KG1 (cell line): Measurements from ENCODE around the gene TBR1.

Experiments
- DNase-seq: peaks from one replicate; lab custom pipeline; 2025; lab: John Stamatoyannopoulos, UW

Gene TBR1

DNA sequence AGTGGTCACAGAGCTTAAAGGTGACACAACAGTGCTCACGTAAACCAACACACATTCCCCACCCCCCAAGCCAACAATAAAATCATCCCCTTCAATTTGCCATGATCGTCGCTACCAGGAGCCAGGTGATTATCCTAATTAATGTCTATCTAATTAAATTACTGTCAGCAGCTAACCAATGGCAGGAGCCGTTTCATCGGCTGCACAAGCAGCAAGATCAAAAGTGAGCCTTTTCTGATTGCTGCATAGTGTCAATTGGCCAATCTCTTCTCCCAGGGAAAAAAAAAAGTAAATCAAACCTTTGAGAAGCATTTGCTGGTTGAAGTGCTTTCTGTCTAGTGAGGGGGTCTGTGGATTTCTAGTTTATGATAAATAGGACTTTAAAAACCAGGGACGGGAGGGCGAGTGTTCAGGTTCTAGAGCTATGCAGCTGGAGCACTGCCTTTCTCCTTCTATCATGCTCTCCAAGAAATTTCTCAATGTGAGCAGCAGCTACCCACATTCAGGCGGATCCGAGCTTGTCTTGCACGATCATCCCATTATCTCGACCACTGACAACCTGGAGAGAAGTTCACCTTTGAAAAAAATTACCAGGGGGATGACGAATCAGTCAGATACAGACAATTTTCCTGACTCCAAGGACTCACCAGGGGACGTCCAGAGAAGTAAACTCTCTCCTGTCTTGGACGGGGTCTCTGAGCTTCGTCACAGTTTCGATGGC, at the start of gene TBR1:
Gene TBR1, plus strand, starts transcription at position 311 of the 721 bp plus-strand sequence. Its CDS starts 114 bp downstream, at position 425.
- DNase-seq: no peak

DNA sequence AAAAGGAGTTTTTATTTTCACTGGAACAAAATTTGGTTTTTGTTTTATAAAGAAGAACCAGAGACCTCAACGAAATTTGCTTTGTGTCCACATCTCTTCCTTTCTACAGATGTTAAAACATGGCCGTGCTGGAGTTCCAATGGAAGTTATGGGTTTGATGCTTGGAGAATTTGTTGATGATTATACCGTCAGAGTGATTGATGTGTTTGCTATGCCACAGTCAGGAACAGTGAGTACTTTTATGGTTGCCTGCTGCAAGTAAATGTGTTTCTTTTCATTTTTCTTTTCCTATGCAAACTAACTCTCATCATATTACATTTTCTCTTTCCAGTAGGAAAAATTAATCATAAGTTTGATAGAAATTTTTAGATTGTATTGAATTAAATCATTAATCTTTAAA, 48.4 kb upstream of the TBR1 start:
- DNase-seq: no peak

- DNase-seq: no peak
Measured at GRCh38 chr2:161369311-161369710, 46.8 kb upstream of the TBR1 start.

- no peak for DNase-seq
Measured at GRCh38 chr2:161370981-161371380, 45.1 kb upstream of the TBR1 start.

- no peak for DNase-seq
Measured at GRCh38 chr2:161371869-161372268, 44.2 kb upstream of the TBR1 start.

DNA sequence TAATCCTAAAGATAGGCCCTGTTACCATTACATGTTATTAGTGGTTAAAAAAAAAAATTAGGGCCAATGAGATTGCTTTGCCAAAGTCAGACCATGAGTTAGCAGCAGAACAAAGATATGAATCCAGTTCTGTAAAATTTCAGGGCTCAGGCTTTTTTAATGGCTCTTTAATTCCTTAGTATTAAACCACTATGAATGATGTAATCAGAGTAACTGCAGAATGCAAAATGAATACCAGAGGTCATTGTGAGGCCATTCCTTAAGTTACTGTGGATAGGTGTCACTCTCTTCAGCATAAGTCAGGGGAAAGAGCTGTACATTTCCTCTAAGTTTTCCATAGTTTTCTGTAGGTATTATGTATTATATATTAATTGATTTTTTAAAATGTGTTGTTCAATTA, 42.2 kb upstream of the TBR1 start:
- DNase-seq: no peak

GRCh38 chr2:161374446-161374845, 41.7 kb upstream of the TBR1 start:
- DNase-seq: no peak

DNA sequence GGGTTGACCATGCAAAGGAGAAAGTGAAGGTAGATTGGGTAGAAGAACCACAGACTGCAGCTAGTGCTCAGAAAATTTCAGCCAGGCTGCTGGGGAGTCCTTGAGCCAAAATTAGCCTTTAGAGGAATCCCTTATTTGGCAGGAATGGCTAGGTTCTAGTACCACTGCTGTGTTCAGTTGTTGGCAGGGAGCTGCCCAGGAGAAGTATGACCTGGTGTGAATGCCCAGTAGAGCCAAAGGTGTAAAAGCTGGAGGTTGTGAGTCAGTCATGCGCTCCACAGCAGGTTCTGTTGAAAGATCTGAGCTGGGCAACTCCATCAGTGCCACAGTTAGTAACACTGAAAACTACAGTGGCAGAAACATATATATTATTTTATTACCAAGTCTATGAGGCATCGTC, 36.4 kb upstream of the TBR1 start:
- no peak for DNase-seq

DNA sequence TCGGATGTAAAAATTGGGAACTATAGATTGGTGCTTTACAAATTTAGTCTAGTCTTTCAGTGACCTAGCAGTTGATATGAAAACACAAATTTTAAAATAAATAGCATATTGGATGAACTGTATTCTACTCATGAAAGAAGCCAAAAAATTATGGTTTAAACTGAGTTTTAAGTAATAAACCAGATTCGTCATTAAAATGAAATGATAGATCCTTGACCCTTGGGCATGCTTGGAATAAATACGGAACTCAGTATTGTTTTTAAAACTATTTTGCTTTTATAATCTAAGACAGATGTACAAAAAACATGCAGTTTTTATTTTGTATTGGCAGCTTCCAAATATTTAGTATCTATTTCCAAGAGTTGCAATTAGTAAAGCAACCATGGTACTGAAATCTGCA, 34.6 kb upstream of the TBR1 start:
- no peak for DNase-seq

GRCh38 chr2:161382747-161383146, 33.4 kb upstream of the TBR1 start:
- DNase-seq: no peak

GRCh38 chr2:161384864-161385263, 31.2 kb upstream of the TBR1 start:
- DNase-seq: no peak

DNA sequence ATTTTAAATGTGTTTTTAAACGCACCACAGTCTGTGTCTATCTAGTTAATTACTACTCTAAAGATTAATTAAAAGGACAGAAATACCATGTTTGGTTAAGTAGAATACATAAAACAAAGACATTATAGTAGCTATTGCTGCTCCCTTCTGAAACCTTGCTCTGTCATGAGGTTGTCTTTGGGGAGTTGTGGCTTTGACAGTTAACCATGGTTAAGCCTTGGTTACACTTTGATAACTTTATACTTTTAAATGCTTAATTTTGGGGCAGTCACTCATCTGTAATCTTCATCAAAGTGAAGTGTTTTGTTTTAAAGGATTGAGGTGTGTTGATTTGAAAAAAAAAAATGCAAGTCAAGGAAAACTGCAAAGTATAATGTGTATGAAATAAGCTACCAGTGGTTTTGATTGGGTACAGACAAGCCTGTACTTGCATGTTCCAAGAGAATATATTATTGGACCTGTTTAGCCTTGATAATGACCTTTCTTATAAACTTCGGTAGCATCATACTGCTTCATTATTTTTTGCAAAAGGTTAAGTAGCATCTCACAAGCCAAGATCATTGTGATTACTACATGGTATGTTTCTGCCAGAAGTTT, 29.8 kb upstream of the TBR1 start:
- no peak for DNase-seq

DNA sequence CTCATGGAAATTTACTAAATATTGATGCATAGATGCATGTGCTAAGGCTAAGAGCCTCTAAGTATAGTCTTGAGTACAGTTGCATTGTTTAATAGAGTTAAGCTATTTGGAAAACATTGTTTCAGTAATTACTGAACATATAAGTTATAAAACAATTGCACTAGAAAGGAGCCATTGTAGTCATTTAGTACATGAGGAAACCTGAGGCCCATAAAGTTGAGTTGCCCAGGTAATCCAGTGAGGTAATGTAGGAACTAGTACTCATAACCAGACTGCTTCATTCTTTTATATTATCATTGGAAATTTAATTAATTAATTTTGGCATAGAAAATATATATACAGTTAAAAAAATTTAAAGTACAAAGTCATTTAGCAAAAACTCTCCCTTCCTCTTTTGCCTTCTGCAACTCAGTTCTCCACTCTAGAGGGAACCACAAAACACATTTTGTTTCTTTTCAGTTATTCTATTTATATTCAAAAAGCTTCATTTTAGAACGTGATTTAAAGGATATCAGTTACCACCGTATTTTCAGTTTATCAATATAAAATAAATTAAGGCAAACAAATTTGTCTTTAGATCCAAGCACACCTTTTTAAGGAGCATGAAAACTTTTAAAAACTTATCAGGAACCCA, 27.8 kb upstream of the TBR1 start:
- peak; percentile 13 for DNase-seq

GRCh38 chr2:161391737-161392506, 24.2 kb upstream of the TBR1 start:
- no peak for DNase-seq

DNA sequence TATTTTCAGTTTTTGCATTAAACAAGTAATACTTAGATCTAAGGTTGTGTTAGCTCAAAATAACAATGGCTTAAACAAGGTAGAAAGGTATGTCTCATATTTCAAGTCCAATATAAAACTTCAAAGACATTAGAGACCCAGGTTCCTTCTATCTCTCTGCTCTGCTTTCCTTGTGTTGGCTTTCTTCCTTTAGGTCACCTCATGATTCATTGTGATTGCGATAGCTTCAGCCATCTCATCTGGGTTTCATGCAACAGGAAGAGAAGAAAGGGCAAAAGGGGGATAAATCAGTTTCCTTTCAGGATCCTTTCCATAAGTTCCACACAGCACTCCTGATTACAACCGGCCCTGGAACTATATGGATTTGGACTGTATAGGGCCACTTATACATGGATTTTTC, 16.0 kb upstream of the TBR1 start:
- DNase-seq: no peak

- DNase-seq: no peak
Measured at GRCh38 chr2:161402297-161402696, 13.8 kb upstream of the TBR1 start.

GRCh38 chr2:161406316-161406715, 9.8 kb upstream of the TBR1 start:
- no peak for DNase-seq

DNA sequence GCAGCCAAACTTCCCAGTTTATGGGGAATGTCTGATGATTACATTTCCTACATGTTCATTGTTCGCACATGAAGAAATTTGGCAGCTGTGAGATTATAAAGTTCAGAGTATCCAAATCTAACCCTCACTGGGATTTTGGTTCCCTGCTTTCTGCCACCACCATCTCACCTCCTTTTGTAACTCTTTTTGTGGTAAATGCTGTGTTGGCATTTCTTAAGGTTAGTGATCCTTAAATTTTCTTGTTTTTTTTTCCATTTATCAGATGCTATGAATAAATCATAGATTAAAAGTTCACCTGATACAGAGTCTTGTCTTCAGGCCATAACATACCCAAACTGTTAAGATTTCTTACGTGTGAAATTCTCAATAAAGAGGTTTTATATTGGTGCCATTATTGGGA, 8.5 kb upstream of the TBR1 start:
- no peak for DNase-seq

DNA sequence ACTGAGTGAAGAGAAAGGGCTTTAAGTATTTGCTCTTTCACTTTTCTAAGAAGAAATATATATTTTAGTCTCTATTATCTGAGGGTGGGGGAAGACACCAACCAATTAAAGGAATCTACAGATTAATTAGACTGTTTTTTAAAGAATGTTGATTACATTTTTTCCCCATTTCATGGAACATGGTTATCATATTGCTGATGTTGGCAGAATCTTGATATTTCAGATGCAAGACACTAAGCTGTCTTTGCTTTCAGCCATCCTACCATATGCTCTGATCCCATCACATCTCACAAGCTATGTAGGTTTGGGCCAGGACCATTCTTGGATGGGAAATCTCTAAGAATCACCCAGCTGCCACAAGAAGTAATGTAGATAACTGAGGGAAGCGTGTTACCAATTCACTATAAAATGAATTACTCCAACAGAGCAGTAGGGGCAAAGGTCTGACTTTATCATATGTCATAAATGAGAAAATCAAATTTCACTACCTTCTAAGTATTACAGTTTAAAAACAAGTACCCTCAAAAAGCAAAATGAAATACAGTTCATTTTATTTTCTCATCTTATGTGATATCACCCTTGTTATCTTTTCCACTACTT, 6.7 kb upstream of the TBR1 start:
- no peak for DNase-seq

DNA sequence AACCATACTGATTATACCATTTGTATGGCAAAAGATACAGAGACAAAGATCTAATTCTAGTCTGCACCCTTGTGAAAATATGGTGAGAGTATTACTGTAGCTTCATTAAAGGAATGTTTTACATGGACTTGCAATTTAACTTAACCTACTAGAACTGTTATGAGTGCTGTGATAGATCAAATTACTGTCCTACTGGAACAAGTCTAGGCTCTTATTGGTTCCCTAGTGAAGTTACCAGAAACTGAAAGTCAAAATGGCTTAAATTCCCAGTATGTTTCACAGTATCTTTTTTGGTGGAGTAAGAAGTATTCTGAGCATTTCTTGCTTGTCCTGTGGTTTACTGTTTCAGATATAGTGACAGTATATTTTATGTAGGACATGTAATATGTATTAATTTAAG, 3.8 kb upstream of the TBR1 start:
- DNase-seq: no peak

DNA sequence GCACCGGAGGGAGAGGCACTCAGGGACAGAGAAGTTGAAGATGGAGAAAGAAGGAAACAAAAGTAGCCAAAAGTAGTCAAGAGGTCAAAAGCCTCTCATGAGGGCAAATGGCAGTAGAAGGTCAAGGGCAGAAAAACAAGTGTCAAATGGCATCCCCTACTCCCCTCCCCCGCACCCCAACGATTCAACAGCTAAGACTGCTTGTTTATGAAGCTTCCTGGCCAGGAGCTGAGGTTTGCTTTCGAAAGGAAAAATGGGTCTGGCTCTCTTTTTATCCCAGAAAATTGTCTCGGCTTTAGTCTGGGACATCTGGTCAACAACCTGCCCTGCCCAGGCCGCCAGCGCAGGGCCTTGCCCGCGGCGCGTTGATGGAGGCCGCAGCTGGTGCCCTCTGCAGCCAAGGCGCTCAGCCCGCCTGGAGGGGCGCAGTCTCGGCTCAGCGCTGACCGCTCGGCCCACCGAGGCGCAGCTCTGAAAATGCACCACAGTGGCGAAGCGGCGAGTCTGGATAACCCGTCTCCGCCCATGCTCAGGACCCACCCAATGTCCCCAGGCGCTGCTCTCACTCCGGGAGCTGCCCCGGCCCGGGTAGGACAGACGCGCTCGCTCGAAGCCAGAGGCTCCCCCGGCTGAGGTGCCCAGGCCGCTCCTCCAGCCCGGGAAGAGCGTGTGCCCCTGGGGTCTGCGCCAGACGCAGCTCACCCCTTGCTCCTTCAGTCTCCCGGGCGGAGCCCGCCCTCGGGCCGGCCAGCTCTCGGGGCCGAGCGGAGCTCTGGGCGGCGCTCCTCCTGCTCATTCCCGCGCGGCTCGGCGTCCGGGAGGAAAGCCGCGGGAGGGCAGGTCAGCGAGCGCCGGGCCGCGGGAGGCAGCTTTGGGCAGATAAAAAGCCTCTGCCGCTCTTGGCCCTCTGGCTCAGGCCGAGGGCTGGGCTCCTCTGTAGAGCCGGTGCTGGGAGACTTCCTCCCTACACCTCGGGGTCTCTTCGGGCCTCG, 1.8 kb upstream of the TBR1 start:
- no peak for DNase-seq
